Ramos (cell line): ENCODE measurements around the gene PADI4.
"Not testable (repeated sequence)": the region's sequence is repeated elsewhere in the genome, so short reads cannot be mapped to it uniquely, and the experiment has no call there.

Source experiments
- in situ Hi-C: fragments of 300-500 bp; cut with MboI; formaldehyde crosslinking; loops from one replicate; pipeline ENCODE4 v1.14.3; 2022; ENCODE audit warnings: low sequenced_read_pairs; ENCODE audit not compliant: unreplicated experiment

PADI4 gene

GRCh38 chr1:17310068-17310640 lies 2.2 kb downstream of the PADI4 start:
- in situ Hi-C loops = no loop called here

DNA sequence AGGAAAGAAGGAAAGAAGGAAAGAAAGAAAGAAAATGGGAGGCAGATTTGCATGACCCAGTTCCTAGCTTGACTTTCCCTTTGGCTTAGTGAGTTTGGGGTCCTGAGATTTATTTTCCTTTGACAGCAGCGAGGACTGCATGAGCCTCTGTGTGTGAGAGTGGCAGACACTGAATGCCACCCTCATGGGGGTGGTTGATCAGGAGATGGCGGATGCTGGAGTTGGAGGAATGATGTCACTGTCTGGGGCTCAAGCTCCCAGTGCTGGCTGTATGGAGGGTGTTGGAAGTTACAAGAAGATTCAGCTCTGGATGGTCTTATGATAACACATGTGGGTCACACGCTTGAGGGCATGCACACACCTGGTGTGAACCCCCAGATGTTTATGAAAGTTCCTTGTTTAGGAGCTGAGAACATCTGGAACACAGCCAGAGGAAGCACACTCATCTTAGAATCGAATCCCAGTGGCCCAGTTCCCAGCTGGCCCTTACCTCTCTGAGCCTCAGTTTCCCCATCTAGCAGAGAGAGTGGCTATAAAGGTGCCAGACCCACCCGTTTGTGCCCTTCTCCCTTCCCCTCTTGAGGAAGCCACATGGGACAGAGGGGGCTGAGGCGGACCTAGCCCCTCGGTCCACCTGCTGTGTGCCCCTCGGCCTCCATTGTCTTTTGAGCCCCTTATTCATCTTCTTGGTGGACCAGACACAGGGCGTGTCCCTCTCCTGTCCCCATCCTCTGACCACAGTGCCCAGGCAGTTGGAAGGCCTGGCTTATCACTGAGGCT lies 5.7 kb downstream of the PADI4 start:
- in situ Hi-C loops = no loop called here

GRCh38 chr1:17314491-17314971 lies 6.5 kb downstream of the PADI4 start:
- in situ Hi-C loops = no loop called here

DNA sequence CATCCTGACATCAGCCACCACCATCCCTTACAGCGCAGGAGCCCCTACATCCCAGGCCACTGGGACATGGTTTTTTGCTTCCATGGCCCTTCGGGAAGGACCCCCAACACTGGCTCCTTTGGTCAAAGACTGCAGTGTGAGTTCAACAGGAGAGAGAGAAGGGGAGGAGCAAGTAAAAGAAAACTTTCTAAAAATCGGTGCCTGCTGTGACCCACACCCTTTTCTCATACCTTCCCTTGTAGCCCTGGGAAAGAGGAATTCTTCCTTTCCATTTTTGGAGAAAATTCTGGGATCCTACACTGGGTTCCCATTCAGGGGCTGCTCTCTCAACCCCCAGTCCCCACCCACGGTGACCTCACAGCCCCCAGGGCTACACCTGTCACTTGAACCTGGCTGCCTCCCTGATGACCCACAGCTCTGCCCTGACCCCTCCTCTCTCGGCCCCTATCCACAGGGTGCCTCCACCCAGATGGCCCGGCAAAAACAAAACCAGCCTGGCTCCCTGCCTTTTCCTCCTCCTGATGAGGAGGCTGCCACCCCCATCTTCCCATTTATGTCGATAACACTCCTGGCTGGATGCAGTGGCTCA lies 7.6 kb downstream of the PADI4 start:
- in situ Hi-C loops = no loop called here

DNA sequence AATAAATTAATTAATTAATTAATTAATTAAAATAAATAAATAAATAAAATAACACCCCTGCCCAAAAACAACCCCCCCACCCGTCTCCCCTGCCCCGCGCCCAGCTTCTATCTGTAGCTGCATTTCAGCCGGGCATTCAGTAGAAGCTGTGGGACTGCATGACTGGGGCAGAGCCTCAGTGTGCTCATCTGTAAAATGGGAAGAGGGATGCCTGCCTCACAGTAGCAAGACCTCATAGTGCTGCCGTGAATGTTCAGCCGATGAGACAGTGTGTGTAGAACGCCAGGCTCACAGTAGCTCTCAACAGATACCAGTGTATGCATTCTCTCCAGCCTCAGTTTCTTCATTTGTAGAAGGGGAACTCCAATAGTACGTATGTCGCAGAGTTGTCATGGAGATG lies 8.7 kb downstream of the PADI4 start:
- in situ Hi-C loops = no loop called here

GRCh38 chr1:17318262-17318661 lies 10.3 kb downstream of the PADI4 start:
- in situ Hi-C loops = no loop called here

- in situ Hi-C loops = no loop called here
Measured at GRCh38 chr1:17319561-17320350, 11.8 kb downstream of the PADI4 start.

DNA sequence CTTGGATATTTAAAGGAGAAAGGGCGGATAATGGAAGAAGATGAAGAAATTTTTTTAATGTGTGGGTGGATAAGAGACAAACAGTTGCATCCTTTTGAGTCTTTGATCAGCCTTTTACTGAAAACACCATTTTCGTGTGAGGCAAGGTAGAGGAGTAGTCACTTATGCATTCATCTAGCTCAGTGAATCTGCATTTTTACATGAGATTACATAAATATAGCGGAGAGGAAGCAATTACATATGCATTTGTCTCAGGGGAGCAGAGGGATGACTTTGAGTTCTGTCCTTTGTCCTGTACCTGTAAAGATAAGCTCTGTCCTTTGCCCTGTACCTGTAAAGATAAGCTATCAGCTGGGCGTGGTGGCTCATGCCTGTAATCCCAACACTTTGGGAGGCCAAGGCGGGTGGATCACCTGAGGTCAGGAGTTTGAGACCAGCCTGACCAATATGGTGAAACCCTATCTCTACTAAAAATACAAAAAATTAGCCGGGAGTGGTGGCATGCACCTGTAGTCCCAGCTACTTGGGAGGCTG lies 13.9 kb downstream of the PADI4 start:
- in situ Hi-C loops = not testable (repeated sequence)

GRCh38 chr1:17328855-17329254 lies 20.9 kb downstream of the PADI4 start:
- in situ Hi-C loops = no loop called here

DNA sequence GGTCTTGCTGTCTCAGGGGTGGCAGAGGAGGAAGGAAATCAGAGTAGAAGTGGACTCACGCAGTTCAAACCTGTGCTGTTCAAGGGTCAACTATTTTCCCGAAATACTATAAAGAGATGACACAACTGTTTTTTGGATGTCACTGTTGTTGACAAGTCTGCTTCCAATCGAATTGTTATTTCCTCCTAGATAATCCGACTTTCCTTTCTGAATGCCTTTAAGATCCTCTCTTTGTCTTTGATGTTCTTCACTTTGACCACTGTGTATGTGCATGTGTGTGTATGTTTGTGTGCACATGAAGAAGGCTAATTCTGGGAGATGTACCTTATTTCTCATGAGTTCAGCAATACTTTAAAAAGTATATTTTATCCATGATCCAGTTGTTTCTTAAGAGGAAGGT lies 21.6 kb downstream of the PADI4 start:
- in situ Hi-C loops = no loop called here

DNA sequence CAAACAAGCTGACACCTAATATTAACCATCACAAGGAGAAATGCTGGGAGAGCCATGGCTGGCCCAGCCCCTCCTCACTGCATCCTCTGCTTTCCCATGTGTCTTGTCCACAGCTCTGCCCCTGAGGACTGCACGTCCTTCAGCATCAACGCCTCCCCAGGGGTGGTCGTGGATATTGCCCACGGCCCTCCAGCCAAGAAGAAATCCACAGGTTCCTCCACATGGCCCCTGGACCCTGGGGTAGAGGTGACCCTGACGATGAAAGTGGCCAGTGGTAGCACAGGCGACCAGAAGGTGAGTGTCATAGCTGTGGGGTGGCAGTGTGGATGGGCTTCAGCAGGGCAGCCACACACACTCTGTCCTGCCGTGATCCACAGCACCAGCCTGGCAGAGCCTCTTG lies 22.9 kb downstream of the PADI4 start:
- in situ Hi-C loops = no loop called here

DNA sequence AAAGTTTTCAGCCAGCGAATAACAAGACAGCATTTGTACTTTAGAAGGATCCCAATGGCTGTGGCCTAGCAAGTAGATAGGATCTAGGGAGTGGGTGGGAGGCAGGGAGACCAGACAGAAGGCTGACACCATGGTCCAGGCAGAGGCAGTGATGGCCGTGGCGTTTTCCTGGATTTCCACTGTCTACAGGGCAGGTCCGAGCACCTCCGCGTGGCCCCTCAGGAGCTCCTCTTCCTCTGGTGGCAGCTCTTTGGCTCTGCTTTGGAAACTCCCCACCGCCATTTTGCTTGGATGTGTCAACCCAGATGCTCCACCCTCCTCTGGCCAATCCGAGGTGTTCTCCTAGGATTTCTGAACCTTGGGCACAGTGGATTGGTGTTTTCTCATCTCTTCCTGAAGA lies 25.1 kb downstream of the PADI4 start:
- in situ Hi-C loops = no loop called here

GRCh38 chr1:17335821-17336710 lies 28.1 kb downstream of the PADI4 start:
- in situ Hi-C loops = no loop called here

GRCh38 chr1:17338706-17339493 lies 30.9 kb downstream of the PADI4 start:
- in situ Hi-C loops = no loop called here

- in situ Hi-C loops = no loop called here
Measured at GRCh38 chr1:17339521-17339920, 31.5 kb downstream of the PADI4 start.

DNA sequence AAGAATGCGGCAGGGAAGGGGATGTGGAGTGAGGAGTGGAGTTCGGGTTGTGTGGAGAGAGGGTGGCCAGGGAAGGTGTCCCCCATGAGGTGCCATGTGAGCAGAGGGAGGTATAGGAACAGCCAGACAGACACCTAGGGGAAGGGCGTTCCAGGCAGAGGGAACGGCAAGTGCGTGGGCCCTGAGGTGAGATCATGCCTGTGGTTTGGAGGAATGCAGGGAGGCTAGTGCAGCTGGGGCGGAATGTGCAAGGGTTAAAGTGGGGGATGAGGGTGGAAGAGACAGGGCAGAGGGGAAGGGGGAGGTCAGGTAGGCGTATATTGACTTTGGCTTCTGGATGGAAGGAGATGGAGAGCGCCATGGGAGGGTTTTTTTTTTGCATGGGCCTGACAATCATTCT lies 32.4 kb downstream of the PADI4 start:
- in situ Hi-C loops = no loop called here

DNA sequence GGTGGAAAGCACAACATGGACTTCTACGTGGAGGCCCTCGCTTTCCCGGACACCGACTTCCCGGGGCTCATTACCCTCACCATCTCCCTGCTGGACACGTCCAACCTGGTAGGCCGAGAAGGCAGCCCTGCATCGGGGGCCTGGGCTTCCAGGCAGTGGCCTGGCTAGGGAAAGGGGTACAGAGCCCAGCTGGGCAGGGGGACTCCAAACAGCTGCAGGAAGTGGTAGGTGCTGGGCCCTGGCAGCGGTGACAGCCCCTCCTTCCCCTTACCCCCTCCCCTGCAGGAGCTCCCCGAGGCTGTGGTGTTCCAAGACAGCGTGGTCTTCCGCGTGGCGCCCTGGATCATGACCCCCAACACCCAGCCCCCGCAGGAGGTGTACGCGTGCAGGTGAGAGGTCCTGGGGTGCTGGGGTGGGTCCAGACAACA lies 34.0 kb downstream of the PADI4 start:
- in situ Hi-C loops = no loop called here

DNA sequence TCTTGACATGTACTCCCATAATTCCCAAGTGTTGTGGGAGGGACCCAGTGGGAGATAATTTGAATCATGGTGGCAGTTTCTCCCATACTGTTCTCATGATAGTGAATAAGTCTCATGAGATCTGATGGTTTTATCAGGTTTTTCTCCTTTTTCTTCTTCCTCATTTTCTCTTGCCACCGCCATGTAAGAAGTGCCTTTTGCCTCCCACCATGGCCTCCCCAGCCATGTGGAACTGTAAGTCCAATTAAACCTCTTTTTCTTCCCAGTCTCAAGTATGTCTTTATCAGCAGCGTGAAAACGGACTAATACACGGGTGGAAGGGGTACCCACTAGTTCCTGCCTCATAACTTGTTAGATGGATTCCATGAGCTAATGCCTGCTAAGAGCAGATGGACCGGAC lies 37.5 kb downstream of the PADI4 start:
- in situ Hi-C loops = not testable (repeated sequence)
